GM19043 (cell line): Measurements from ENCODE around the gene MRGPRD.

ENCODE experiments used
- ATAC-seq: cut with Tn5 transposase; IDR thresholded peaks from one replicate; pipeline ENCODE4 v1.9.1; 2021; ENCODE audit warnings: low read depth; ENCODE audit not compliant: unreplicated experiment

The MRGPRD gene

DNA sequence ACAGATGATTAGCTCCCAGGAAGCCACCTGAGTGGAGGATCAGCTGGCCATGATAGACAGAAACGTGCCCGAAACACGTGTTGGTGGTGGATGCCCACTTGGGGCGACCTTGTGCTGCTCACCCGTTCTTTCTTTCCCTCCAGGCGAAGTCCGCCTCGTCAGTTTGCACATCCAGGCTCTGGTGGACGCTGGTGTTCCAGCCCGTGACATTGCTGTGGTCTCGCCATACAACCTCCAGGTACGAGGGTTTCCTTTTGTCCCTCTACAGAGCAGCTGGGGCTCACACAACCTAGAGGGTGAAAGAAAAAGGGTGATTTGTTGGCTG, 46.5 kb downstream of the MRGPRD start:
- no peak for ATAC-seq

DNA sequence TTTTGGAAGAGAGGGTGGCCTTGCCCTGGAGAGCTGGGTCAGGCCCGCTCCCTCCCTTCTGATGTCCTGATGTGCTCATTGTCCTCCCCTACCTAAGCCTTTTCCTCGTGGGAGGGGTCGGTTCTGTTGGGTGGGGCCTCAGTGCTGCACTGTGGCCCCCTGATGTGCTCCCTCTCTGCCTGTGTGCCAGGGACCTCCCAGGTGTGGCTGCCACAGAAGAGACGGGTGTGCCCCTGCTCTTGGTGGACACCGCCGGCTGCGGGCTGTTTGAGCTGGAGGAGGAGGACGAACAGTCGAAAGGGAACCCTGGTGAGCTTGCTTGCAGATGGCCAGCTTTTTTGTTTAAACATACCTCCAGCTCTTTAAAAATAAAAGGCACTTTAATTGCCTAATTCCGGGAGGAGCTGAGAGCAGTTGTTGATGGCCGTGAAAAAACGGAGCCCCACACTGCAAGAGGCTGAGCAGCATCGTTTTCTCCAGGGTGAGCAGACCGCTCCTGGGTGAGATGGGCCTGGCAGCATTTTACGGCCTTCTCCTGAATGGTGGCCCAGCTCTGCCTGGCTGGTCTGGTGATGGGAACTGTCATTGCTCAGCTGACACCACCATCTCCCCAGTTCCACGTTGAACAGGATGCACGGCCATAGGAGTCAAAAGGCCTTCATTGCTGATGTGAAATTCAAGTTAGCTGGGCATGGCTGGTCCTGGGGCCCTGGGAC, 47.0 kb downstream of the MRGPRD start:
- ATAC-seq: no peak

GRCh38 chr11:68932933-68933577, 47.7 kb downstream of the MRGPRD start:
- ATAC-seq: no peak

DNA sequence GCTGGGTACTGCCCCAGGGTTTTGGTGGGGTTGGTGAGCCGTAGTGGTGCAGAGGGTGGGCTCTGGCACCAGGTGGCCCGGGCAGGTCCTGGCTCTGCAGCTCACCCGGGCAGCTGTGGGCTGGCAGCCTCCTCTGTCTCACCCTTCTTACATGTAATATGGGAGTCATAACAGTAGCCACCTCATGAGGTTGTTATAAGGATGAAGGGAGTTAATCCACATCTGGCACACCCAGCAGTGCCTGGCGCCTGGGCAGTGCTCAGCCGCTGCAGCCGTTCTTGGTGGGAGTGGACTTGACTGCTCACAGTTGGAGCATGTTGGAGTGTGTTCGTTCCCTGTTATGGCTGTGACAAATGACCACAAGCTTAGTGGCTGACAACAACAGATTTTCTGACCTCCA, 48.4 kb downstream of the MRGPRD start:
- no peak for ATAC-seq

GRCh38 chr11:68931911-68932310, 48.9 kb downstream of the MRGPRD start:
- ATAC-seq: no peak

DNA sequence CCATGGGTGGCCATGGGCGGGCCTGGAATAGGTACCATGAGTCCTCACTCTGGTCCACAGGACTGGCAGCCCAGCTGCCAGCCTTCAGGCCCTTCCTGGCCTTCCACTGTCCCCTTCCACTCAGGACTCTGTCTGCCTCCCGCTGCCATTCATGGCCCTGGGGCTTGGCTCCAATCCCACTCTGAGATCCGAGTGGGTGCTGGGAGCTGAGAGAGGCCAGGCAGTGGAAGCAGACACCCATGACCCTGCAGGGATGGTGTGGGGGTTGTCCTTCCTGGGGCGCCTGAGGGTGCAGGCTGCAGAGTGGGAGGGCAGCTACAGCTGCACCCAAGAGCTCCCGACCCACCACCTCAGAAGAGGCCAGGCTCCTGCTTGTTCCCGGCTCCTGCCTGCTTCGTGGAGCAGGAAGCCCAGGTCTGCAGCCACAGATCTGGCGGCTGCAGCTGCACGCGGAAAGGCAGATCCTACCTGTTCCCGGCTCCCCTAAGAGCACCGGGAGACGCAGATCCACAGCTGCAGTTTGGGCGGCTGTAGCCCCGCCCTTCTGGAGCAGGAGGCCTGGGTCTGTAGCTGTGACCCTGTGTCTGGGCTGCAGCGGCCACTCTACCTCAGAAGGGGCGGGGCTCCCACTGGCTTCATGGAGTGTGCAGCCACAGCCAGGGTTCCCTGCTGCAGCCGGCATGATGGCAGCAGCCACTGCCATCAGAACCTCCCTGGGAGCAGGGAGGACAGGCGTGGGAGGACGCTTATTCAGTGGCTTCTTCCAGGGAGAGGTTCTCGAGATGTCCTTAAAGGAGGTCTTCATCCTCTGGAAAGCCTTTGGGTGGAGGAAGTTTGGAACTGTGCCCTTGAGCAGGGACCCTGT, 49.6 kb downstream of the MRGPRD start:
- ATAC-seq: no peak
